IPS-20b (cell line): Measurements from ENCODE around the gene BCL2L2.

ENCODE experiments used
- H3K27ac ChIP-seq: one replicate; pipeline ENCODE4 v1.5.1; 2013; ENCODE audit warnings: low read length
- H3K27me3 ChIP-seq: 2 replicates; pipeline ENCODE4 v1.6.1; 2013; ENCODE audit warnings: mild to moderate bottlenecking, low read length, inconsistent platforms; ENCODE audit not compliant: insufficient read depth
- H3K36me3 ChIP-seq: 2 replicates; pipeline ENCODE4 v1.6.1; 2013; ENCODE audit warnings: low read depth, mild to moderate bottlenecking, inconsistent platforms, low read length, moderate library complexity; ENCODE audit not compliant: insufficient read depth
- H3K4me1 ChIP-seq: 2 replicates; pipeline ENCODE4 v1.6.1; 2013; ENCODE audit warnings: mild to moderate bottlenecking, control low read depth, inconsistent platforms, low read length, moderate library complexity; ENCODE audit not compliant: insufficient read depth
- H3K4me3 ChIP-seq: 2 replicates; pipeline ENCODE4 v1.5.1; 2013; ENCODE audit warnings: mild to moderate bottlenecking, low read length, inconsistent platforms
- H3K9ac ChIP-seq: 2 replicates; pipeline ENCODE4 v1.6.1; 2013; ENCODE audit warnings: low read depth, mild to moderate bottlenecking, inconsistent platforms, low read length, moderate library complexity
- H3K9me3 ChIP-seq: 2 replicates; pipeline ENCODE4 v1.6.1; 2013; ENCODE audit warnings: mild to moderate bottlenecking, low read depth, low read length, inconsistent platforms; ENCODE audit not compliant: insufficient read depth

Gene BCL2L2

DNA sequence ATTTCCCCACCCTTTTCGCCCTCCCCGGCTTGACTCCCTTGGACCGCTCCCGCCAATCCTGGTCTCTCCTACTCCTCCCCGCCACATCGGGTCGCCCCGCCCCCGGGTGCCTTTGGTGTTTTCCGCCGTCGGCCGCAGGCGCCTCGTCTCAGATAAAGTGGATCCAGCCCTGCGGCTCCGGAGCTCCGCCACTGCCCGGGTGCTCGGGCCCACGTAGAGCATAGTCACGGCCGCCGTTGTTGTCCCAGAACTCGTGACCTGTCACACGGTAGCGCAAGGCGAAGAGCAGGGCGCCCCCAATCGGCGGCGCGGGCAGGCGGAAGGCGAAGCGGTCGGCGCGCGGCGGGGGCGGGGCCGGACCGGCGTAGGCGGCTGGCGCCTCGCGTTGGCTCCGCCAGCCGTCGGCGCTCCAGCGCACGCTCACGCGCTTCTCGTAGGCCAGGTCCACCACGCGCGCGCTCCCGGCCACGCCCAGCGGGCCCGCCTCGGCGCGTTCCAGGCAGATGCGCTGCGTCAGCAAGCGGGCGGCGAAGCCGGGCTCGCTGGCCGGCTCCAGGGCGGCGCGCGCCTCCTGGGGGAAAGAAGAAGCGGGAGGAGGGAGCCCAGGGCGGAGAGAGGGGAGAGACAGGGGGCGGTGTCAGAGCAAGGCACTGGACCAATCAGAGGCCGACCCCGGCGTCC is 5.2 kb upstream of the BCL2L2 start:
- Histone ChIP-seq H3K9me3 (no peaks in the 10 kb centered on the region), H3K27me3 (peaks cover 64% of the 10 kb centered on the region), H3K4me1 (peaks cover 4% of the 10 kb centered on the region; the same call in 1 of the 2 replicates), H3K9ac (peak overlapping the region; percentile 78; the same call in 1 of the 2 replicates), H3K36me3 (no peaks in the 10 kb centered on the region), H3K4me3 (peak overlapping the region; percentile 72), H3K27ac (no peak overlapping the region)

DNA sequence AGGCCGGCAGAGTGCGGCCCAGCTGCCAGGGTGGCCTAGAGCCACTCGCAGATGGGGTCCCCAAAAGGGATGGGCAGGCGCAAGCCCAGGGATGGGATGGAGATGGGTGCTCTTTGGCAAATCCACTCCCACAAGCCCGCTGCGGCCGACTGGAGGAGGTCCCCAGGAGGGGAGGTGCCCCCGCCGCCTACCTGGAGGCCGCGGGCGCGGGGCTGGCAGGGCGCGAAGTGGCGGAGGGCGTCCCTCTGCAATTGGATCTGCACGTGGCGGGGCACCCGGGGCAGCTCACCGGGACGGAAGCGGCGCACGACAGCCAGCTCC is 4.7 kb upstream of the BCL2L2 start:
- peak overlapping the region; percentile 78; the same call in 1 of the 2 replicates for H3K9ac ChIP-seq
- no peaks in the 10 kb centered on the region for H3K36me3 ChIP-seq
- no peaks in the 10 kb centered on the region for H3K9me3 ChIP-seq
- H3K27ac ChIP-seq: no peak overlapping the region
- peak overlapping the region; percentile 72 for H3K4me3 ChIP-seq
- peaks cover 59% of the 10 kb centered on the region for H3K27me3 ChIP-seq
- peaks cover 4% of the 10 kb centered on the region; the same call in 1 of the 2 replicates for H3K4me1 ChIP-seq

DNA sequence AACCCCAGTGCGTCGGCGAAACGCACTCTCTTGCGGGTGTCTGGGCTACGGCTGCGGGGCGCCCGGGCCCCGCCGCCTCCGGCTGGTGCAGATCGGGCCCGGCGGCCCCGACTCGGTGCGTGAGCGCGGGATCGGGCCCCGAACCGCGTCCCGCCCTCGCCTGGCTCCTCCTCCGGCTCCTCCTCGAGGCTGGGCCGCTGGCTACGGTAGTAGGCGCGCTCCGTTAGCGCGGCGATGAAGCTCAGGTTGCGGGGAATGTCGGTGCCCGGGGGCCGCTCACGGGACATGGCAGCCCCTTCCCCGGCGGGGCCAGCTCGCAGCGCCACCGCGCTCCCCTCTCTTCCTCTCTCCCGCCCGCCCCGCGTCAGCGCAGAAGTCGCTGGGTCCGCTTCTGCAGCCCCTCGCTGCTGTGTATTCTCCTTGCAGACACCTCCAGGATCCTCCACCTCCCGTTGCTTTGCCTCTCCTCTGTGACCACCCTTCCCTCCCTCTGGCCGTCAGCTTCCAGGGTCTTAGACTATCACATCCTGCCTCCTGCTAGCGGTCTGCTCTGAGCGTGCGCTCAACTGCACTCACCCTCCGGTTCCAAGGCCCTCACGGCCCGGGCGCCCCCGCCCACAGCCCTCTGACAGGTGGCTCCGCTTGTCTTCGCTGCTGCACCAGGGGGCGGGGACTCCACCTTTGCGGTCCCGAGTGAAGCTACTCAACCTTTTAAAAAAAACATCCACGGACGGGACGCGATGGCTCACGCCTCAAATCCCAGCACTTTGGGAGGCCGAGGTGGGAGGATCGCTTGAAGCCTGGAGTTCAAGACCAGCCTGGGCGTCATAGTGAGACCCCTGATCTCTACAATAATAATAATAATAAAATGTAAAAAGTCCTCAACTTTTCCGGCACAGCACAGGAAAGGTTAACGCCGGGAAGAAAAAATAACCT is 4.1 kb upstream of the BCL2L2 start, which contains the start of gene PPP1R3E:
TSS of gene PPP1R3E (minus strand) at position 570 of the 936 bp plus-strand sequence. CDS start at position 287, 283 bp downstream.
- Histone ChIP-seq H3K4me3 (peak within 1 kb of the TSS; percentile 72), H3K36me3 (no peaks in the 10 kb centered on the region), H3K4me1 (peaks cover 7% of the 10 kb centered on the region; the same call in 1 of the 2 replicates), H3K9me3 (no peaks in the 10 kb centered on the region), H3K27me3 (peaks cover 52% of the 10 kb centered on the region), H3K9ac (peak within 1 kb of the TSS; percentile 78; the same call in 1 of the 2 replicates), H3K27ac (no peak within 1 kb of the TSS)

DNA sequence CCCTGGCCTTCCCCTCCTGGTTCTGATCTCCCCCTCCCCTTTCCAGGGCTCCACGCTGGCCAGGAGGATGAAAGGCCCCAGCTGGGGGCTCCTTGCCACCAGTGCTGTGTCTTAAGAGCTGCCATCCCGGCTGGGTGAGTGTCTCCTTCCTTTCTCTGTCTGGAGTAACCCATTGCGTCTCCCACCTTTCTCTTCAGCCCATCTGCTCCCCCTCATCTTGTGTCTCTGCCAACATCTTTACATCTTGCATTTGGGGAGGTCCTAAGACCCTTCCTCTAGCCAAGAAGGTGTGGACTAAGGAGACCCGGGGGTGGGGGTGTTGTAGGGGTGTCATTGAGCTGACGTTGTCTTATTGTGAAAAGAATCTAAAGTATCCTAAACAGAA is 505 bp downstream of the BCL2L2 start:
- Histone ChIP-seq H3K36me3 (peaks cover 21% of the 10 kb centered on the region), H3K4me1 (0 out of 2 replicates have a peak, but pooled peaks cover 3% of the 10 kb centered on the region), H3K9ac (peak overlapping the region; percentile 89), H3K4me3 (peak overlapping the region; percentile 95), H3K27me3 (peaks cover 19% of the 10 kb centered on the region), H3K27ac (peak overlapping the region; percentile 75), H3K9me3 (no peaks in the 10 kb centered on the region)

DNA sequence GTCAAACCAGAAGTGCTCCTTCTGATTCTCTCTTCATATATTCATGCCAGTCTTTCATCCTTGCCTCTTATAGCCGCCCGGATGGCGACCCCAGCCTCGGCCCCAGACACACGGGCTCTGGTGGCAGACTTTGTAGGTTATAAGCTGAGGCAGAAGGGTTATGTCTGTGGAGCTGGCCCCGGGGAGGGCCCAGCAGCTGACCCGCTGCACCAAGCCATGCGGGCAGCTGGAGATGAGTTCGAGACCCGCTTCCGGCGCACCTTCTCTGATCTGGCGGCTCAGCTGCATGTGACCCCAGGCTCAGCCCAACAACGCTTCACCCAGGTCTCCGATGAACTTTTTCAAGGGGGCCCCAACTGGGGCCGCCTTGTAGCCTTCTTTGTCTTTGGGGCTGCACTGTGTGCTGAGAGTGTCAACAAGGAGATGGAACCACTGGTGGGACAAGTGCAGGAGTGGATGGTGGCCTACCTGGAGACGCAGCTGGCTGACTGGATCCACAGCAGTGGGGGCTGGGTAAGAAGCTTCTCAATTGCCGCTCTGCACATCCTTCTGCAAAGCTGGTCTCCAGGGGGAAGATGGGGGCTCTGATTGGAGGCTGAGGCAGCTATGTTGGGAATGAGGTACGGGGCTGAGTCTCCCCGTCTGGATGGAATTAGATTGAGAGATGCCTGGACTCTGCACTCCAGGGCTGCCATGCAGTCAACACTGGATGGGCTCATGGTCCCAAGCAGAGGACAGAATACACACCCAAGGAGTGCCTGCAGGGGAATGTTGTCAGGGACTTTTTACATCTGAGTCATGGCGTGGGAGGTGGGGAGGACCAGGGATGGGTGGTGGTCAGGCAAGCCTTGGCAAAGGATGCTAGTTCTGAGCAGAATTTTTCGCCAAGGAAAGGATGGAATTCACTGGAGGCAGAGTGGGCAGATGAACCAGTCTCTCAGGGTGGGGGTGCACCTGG is 1.3 kb downstream of the BCL2L2 start:
- peaks cover 21% of the 10 kb centered on the region for H3K36me3 ChIP-seq
- peak overlapping the region; percentile 95 for H3K4me3 ChIP-seq
- H3K9ac ChIP-seq: peak overlapping the region; percentile 89; the same call in 1 of the 2 replicates
- no peak overlapping the region for H3K27ac ChIP-seq
- H3K4me1 ChIP-seq: 0 out of 2 replicates have a peak, but pooled peaks cover 3% of the 10 kb centered on the region
- H3K9me3 ChIP-seq: no peaks in the 10 kb centered on the region
- H3K27me3 ChIP-seq: peaks cover 14% of the 10 kb centered on the region

DNA sequence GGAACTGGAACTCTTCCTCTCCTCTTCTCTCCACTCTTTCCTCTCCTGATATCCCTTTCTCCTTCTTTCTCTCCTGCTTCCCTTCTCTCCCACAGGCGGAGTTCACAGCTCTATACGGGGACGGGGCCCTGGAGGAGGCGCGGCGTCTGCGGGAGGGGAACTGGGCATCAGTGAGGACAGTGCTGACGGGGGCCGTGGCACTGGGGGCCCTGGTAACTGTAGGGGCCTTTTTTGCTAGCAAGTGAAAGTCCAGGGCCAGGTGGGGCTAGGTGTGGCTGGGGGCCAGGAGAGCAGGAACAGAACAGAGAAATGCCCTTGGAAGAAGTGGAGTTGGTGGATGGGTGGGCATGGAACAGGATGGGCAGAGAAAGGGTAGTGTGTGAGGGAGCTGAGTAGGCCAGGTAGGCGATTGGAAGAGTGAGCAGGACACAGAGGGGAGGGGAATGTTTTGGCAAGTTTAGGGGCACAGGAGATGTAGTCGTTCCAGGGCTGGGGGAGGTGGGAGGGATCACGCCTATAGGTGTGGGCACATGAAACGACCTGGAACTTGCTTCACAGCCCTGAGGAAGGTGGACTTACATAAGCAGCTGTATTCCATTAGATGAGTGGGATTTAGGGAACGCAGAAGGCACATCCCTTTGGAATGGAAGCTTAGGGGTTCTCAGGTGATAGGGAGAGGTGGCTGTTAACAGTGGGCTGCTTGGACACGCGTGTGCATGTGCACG is 2.2 kb downstream of the BCL2L2 start:
- Histone ChIP-seq H3K9me3 (no peaks in the 10 kb centered on the region), H3K27ac (no peak overlapping the region), H3K4me1 (0 out of 2 replicates have a peak, but pooled peaks cover 3% of the 10 kb centered on the region), H3K4me3 (no peak overlapping the region), H3K9ac (no peak overlapping the region), H3K27me3 (peaks cover 5% of the 10 kb centered on the region), H3K36me3 (peaks cover 21% of the 10 kb centered on the region)

DNA sequence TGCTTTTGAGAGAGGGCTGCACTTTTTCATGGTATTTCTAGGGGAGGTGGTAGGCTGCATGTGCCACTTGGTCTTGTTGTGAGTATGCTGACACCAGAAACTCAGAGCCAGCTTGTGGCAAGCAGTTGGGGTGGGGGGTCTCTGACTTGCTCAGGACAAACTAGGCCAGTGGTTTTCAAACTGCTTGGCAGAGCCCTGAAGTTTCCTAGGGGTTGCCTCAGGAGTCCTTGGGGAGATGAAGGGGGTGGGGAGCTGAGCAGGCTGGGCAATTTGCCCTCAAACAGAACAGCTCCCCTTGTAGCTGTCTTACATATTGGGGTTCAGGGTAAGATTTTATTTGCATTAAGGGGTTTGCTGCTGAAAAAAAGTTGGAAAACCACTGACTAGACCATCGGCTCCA is 3.9 kb downstream of the BCL2L2 start:
- H3K9ac ChIP-seq: no peak overlapping the region
- no peaks in the 10 kb centered on the region for H3K27me3 ChIP-seq
- H3K27ac ChIP-seq: no peak overlapping the region
- peaks cover 21% of the 10 kb centered on the region for H3K36me3 ChIP-seq
- 0 out of 2 replicates have a peak, but pooled peaks cover 3% of the 10 kb centered on the region for H3K4me1 ChIP-seq
- no peaks in the 10 kb centered on the region for H3K9me3 ChIP-seq
- H3K4me3 ChIP-seq: no peak overlapping the region

DNA sequence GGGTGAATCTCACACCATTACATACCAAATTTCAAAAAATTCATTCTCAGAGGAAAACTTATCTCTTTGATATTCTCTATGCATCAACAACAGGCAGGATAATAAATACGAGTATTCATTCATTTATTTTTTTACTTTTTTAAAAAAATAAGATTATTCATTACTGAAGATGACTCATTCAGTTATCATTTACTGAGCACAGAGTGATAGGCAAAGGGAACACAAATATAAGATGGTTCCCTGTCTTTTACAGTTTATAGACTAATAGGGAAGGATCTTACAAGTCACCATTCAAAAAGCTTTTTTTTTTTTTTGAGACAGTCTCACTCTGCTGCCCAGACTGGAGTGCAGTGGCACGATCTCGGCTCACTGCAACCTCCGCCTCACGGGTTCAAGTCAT is 9.7 kb downstream of the BCL2L2 start:
- Histone ChIP-seq H3K27me3 (no peaks in the 10 kb centered on the region), H3K36me3 (peaks cover 4% of the 10 kb centered on the region; the same call in 1 of the 2 replicates), H3K9ac (no peak overlapping the region), H3K4me1 (peaks cover 2% of the 10 kb centered on the region; the same call in 1 of the 2 replicates), H3K9me3 (no peaks in the 10 kb centered on the region), H3K27ac (no peak overlapping the region), H3K4me3 (no peak overlapping the region)

DNA sequence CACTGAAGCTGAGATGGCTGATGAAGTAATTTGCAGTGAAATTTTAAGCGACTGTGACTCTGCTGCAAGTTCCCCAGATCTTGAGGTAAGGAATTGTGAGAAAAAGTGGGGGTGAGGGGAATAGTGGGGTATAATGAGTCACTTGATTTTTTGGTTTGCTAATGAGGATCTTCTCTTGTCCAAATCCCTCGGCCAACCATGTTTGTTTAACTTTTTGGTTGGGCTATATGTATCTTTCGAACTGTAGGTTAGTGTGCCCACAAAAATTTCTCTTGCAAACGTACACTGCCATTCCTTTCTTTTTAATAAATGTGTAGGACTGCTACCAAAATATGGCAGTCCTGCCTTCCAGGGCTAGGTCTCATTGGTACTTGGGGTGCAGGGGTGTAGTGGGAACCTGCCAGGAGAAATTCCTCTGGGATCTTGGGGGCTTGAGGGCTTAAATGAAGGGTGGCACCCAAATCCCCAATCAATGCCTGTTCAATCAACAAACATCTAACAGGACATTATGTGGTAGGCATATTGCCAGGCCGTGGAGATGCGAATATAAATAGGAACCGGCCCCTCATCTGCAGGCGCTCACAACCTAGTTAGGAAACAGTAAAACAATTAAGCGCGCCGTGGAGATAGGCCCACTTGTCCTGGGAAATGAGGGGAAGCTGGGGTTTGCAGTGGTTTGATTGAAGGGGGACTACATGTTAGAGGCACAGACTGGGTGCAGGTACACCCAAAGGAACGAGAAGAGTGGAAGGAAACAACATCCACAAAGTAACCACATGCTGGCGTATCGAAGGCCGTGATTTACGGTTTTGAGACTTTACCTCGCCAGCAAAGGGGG is 13.3 kb downstream of the BCL2L2 start:
- H3K27ac ChIP-seq: peak overlapping the region; percentile 88
- H3K27me3 ChIP-seq: no peaks in the 10 kb centered on the region
- H3K9ac ChIP-seq: peak overlapping the region; percentile 86
- H3K4me3 ChIP-seq: peak overlapping the region; percentile 78
- no peaks in the 10 kb centered on the region for H3K9me3 ChIP-seq
- peaks cover 32% of the 10 kb centered on the region for H3K36me3 ChIP-seq
- peaks cover 9% of the 10 kb centered on the region; the same call in 1 of the 2 replicates for H3K4me1 ChIP-seq
